GM18858 (cell line): ENCODE measurements around the gene SLC24A3.

Experiments used
- ATAC-seq: cut with Tn5 transposase; IDR thresholded peaks from one replicate; pipeline ENCODE4 v1.9.1; 2021; ENCODE audit not compliant: unreplicated experiment

Gene SLC24A3

DNA sequence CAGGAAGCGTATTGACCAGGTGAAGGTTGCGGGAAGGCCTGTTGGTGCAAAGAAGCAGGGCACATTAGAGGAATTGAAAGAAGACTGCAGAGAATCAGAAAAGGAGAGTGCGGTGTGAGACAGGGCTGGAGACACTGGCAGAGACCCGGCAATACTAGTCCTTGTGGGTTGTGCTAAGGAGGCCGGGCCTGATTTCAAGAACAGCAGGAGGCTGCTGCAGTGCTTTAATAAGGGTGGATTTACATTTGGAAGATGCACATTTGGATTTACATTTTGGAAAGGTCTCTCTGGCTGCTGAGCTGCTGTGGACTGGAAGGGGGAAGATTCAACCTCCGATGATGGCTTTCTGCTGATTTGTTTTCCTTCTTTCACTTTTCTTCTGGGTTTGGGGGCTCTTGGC is 167.8 kb downstream of the SLC24A3 start:
- ATAC-seq, result no peak

GRCh38 chr20:19381947-19382346 is 169.5 kb downstream of the SLC24A3 start:
- ATAC-seq, result no peak

GRCh38 chr20:19382386-19383340 is 170.2 kb downstream of the SLC24A3 start:
- ATAC-seq, result no peak

DNA sequence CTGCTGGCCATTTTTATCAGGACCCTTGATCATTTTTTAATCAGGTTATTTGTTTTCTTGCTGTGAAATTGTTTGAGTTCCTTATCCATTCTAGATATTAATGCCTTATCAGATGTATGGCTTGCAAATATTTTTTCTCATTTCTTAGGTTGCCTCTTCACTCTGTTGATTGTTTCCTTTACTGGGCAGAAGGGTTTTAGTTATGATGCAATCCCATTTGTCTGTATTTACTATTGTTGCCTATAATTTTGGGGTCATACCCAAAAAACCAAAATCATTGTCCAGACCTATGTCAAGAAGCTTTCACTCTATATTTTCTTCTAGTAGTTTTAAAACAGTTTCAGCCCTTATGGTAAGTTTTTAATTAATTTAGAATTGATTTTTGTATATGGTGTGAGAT is 172.5 kb downstream of the SLC24A3 start:
- no peak for ATAC-seq

GRCh38 chr20:19387251-19387650 is 174.8 kb downstream of the SLC24A3 start:
- no peak for ATAC-seq

GRCh38 chr20:19392344-19393130 is 180.1 kb downstream of the SLC24A3 start:
- ATAC-seq, result no peak

DNA sequence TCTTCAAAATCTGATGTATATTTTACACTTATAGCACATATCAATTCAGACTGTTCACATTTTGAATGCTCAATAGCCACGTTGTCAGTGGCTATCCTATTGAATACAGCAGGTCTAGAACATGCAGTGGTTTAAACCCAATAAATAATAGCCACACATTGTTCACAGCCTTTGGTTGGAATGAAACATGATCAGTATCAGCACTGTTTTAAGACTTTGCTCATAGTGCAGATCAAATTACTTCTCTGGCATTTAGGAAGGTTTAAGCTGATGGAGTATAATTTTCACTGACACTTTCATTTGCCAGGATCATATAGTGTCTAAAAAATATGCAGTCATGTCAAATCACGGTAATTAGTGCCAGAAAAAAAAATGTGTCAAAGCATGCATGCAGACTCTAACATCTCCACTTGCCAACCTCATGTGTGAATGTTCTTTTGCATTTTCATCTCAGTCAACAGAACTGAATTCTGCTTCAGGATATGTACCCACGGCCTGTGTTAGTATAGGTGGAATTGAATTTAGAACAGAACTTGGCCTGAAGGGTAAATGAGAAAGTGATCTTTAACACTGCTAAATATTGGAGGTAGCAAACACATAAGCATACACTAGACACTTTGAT is 184.1 kb downstream of the SLC24A3 start:
- no peak for ATAC-seq

- no peak for ATAC-seq
Measured at GRCh38 chr20:19397226-19397625, 184.8 kb downstream of the SLC24A3 start.

DNA sequence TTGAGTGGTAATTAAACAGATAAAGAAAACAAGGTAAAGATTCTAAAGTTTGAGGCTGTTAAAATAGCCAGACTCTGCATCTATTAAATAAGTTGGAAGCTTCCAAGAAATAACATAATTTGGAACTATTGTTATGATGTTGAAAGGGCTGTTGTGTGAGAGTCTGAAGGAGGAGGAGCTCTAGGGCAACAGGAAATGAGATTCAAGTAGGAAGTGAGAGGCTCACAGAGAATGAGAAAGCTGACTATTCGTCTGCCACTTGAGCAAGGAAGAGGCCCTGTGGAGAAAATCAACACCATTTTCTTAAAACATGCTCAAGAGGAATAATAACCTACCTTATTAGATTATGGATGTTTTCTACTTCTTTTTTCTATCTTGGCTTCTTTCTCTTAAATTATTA is 185.2 kb downstream of the SLC24A3 start:
- ATAC-seq, result no peak

DNA sequence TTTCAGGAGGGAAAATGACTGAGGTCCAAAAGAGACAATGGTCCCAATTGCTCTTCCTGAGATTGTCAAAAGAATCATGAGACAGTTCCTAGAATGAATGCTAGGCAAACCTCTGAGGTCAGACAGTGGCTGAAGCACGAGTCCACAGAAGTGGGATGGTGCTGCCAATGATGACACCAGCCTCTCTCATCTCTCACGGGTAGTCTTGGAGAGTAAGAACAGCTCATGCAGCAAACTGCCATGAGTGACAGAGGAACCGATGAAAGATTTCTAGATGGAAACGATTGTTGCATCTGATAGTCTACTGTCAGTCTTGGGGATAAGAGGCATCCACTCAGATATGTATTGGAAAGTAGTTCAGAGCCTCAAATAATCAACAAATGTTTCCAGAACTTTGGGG is 188.7 kb downstream of the SLC24A3 start:
- no peak for ATAC-seq

DNA sequence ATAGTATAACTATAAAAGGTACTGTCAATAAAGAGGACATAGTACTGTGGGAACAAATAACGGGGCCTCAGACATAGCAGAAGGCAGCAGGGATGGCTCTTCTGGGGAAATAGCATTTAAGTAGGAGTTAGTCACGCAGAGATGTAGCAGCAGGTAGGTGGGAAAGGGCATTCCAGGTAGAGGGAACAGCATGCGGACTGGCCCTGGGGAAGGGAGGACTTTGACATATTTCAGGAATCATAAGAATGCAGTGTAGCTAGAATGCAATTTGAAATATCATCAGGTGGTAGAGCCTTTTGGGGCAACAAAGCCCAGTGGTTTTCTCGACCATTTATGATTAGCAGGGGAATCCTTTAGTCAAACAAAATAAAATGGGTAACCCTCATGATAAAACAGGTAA is 191.1 kb downstream of the SLC24A3 start:
- no peak for ATAC-seq

DNA sequence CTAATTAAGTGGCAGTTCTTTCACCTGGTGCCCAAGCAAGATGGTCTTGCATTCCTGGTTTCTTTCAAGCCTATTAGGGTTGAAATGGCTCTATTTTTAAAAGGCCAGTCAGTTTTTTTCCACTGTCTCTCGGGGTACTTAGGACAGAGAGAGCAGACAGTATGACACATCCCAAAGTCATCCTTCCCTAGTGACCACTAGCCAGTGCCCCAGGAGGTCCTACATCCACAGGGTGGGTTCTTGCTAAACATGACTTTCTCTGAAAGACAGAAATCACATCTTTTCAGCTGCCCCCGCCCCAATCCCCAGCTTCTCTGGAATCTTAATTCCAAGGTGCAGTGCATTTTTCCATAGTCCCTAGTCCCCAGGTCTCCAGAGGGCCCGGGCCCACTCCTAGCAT is 192.4 kb downstream of the SLC24A3 start:
- ATAC-seq, result no peak

GRCh38 chr20:19405958-19406357 is 193.5 kb downstream of the SLC24A3 start:
- ATAC-seq, result no peak

DNA sequence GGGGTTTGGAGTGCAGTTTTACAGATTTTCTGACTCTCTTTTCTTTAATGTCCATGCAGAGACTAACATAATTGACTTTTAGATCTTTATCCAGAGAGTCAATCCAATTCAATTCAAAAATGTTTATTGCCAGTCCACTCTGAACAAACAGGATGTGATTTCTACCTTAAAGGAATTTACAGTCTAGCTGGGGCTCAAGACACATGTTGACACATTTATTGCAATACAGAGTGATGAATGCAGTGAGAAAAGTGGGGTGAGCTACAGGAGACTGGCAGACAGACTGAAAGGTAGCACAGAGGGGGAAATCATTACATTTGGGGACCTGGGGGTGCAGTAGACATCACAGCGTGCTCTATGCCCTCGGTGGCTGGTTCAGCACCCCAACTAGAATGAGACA is 193.9 kb downstream of the SLC24A3 start:
- no peak for ATAC-seq

- ATAC-seq, result no peak
Measured at GRCh38 chr20:19407196-19407595, 194.8 kb downstream of the SLC24A3 start.

- no peak for ATAC-seq
Measured at GRCh38 chr20:19407736-19408135, 195.3 kb downstream of the SLC24A3 start.

- ATAC-seq, result no peak
Measured at GRCh38 chr20:19408971-19409370, 196.5 kb downstream of the SLC24A3 start.

DNA sequence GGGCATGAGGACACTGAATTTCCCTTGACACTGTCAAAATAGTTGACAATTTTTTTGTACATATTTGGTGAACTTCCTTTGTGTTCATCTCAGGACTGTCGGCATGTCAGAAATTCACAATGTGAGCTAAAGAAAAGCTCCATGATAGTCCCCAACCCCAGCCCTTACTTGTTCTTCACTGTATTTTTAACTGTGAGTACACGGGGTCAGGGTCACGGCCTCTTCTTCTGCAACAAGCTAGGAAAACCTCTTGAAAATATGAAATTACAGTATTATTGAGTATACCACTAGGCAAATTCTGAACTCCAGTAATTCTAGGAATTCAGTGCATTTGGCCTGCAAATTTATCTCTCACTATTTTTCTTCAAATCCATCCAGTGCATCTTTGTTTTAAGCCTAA is 199.4 kb downstream of the SLC24A3 start:
- ATAC-seq, result no peak

GRCh38 chr20:19412254-19412653 is 199.8 kb downstream of the SLC24A3 start:
- ATAC-seq, result no peak

DNA sequence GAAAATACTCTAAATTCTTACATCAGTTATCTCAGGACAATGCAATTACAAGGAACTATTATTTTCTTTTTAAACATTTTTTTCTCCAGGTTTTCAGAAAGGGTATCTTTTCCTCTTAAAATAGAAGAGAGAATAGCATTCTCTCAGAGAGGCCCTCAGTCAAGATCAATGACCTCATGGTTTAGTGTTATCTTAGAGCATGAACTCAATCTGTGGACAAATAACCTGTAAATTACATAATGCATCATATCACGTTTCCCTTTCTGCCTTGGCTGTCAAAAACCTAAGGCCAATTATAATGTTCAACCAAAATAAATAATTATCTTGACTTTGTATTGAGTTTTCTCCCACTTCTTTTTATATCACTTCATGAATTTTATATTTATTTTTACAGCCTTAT is 202.2 kb downstream of the SLC24A3 start:
- no peak for ATAC-seq

DNA sequence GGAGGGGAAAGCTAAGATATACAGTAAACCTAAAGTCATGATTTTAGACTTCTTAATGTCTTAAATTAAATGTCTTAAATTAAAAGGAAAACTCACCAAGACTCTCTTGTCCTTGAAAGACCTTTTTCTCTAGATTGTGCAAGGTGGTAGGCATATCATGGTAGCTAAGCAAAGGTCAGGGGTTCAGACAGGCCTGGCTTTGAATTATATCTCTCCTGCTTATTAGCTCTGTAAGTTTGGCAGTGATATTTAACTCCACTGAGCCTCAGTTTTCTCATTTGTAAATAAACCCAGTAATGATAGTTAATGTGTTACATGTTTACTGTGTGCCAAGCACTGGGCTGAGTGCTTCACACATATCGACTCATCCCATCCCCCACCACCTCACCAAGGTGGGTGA is 203.3 kb downstream of the SLC24A3 start:
- no peak for ATAC-seq

DNA sequence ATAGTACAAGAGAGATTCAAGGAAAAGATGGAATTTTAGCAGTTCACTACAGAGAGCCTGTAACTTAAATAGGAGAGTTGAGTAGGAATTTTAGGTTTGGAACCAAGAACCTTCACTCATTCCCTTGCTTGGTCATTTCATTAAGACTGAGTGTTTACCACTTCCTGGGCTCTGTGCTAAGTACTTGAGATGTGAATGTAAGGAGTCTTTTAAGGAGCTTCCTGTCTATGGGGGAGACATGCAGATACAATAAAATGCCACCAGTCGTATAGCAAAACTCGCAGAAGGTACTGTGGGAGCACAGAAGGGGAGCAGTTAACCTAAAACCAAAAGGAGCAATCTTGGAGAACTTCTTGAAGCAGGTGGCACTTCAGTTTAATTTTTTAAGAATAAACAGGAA is 204.2 kb downstream of the SLC24A3 start:
- no peak for ATAC-seq
